Lower lobe of right lung (tissue), 2 donors: ENCODE results near the gene ABCC4. TPM values are rescaled to one million over a fixed set of nuclear protein-coding genes. Genes with fewer than 3 reads are reported as not detected.

Source experiments
- ATAC-seq, 2 donors: fragments of 200-7000 bp; cut with Tn5 transposase; one replicate each; pipeline ENCODE4 v1.9.1; 2020 to 2022; ENCODE audit warnings: mild to moderate bottlenecking in 2 of 2, moderate library complexity in 2 of 2
- DNase-seq: peaks from one replicate; pipeline ENCODE4 v3.0.0-alpha.2; 2020
- H3K27ac ChIP-seq: fragments of 200-600 bp; one replicate; pipeline ENCODE4 v1.8.0; 2022
- H3K27me3 ChIP-seq: fragments of 200-600 bp; one replicate; pipeline ENCODE4 v1.8.0; 2022; ENCODE audit warnings: low read depth
- H3K36me3 ChIP-seq: fragments of 200-600 bp; one replicate; pipeline ENCODE4 v1.8.0; 2022; ENCODE audit warnings: mild to moderate bottlenecking
- H3K4me1 ChIP-seq: fragments of 200-600 bp; one replicate; pipeline ENCODE4 v1.8.0; 2022
- H3K4me3 ChIP-seq: fragments of 200-600 bp; one replicate; pipeline ENCODE4 v1.8.0; 2022; ENCODE audit warnings: mild to moderate bottlenecking
- H3K9me3 ChIP-seq: fragments of 200-600 bp; one replicate; pipeline ENCODE4 v1.8.0; 2022
- intact Hi-C: fragments of 100-400 bp; cut with DNase I; formaldehyde crosslinking; loops from one replicate; pipeline ENCODE4 v1.11.0; 2022
- total RNA-seq: library from RNA; stranded (reverse); fragmentation: NEBNext Ultra II Directional; extraction: Animal tissue kit (Norgen Biotek cat#: 25700); gene quantifications from one replicate; pipeline ENCODE4 v1.2.1, GENCODE V29; 2021
- TF ChIP-seq, protein P1 (sequence below): fragments of 200-600 bp; IDR thresholded peaks from one replicate; pipeline ENCODE4 v1.8.0; 2022; ENCODE audit warnings: antibody characterized with exemption, mild to moderate bottlenecking
- donor health status: DM: no; HTN: yes; CAD: no; lungs with severe emphysema.

ABCC4 gene
- total RNA-seq, 1 donor from 2014 or later: 32.2 TPM

- intact Hi-C loops: no loop called here
- TF ChIP-seq, protein P1, sequence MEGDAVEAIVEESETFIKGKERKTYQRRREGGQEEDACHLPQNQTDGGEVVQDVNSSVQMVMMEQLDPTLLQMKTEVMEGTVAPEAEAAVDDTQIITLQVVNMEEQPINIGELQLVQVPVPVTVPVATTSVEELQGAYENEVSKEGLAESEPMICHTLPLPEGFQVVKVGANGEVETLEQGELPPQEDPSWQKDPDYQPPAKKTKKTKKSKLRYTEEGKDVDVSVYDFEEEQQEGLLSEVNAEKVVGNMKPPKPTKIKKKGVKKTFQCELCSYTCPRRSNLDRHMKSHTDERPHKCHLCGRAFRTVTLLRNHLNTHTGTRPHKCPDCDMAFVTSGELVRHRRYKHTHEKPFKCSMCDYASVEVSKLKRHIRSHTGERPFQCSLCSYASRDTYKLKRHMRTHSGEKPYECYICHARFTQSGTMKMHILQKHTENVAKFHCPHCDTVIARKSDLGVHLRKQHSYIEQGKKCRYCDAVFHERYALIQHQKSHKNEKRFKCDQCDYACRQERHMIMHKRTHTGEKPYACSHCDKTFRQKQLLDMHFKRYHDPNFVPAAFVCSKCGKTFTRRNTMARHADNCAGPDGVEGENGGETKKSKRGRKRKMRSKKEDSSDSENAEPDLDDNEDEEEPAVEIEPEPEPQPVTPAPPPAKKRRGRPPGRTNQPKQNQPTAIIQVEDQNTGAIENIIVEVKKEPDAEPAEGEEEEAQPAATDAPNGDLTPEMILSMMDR: no peak
- ATAC-seq: no peak
- H3K27me3 ChIP-seq: no peaks in the 10 kb centered on the region
- DNase-seq: no peak
- H3K27ac ChIP-seq: no peak overlapping the region
- no peaks in the 10 kb centered on the region for H3K4me1 ChIP-seq
- H3K9me3 ChIP-seq: no peaks in the 10 kb centered on the region
- no peak overlapping the region for H3K4me3 ChIP-seq
- no peaks in the 10 kb centered on the region for H3K36me3 ChIP-seq
These were observed 309.0 kb downstream of the ABCC4 start for GRCh38 chr13:94992036-94992960.

GRCh38 chr13:94988654-94989053 is 312.6 kb downstream of the ABCC4 start:
- Histone ChIP-seq H3K27me3 (no peaks in the 10 kb centered on the region), H3K9me3 (no peaks in the 10 kb centered on the region), H3K27ac (no peak overlapping the region), H3K36me3 (no peaks in the 10 kb centered on the region), H3K4me3 (no peak overlapping the region), H3K4me1 (no peaks in the 10 kb centered on the region)
- ATAC-seq (peak in 1 of 2 donors; percentile 19), DNase-seq (no peak)
- TF ChIP-seq, protein P1: no peak
- intact Hi-C loops: no loop called here

DNA sequence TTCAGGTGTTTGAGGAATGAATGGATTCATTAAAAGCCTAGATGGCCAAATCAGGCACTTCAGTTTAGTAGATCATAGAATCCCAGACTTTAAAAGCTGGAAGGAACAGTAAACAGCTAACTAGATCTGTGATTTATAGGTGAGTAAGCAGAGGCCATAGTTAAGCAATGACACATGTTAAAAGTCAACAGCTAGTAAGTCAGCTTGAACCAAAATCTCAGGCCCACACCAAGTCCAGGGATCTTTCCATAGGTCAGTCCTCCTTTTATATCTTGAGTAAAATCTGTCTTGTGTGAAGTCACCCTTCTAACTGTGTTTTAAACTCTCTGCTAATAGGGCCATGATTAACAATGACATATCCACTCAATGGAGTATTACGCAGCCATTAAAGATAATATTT is 313.4 kb downstream of the ABCC4 start:
- H3K9me3 ChIP-seq: no peaks in the 10 kb centered on the region
- H3K4me3 ChIP-seq: no peak overlapping the region
- no peaks in the 10 kb centered on the region for H3K36me3 ChIP-seq
- TF ChIP-seq, protein P1: no peak
- no peak for DNase-seq
- ATAC-seq: no peak
- H3K27me3 ChIP-seq: no peaks in the 10 kb centered on the region
- no peak overlapping the region for H3K27ac ChIP-seq
- intact Hi-C loops: no loop called here
- no peaks in the 10 kb centered on the region for H3K4me1 ChIP-seq

GRCh38 chr13:94987081-94987480 is 314.2 kb downstream of the ABCC4 start:
- TF ChIP-seq, protein P1: no peak
- Histone ChIP-seq H3K36me3 (no peaks in the 10 kb centered on the region), H3K27ac (no peak overlapping the region), H3K4me3 (no peak overlapping the region), H3K4me1 (no peaks in the 10 kb centered on the region), H3K9me3 (no peaks in the 10 kb centered on the region), H3K27me3 (no peaks in the 10 kb centered on the region)
- DNase-seq (no peak), ATAC-seq (no peak)
- intact Hi-C loops: no loop called here

- ATAC-seq: no peak
- intact Hi-C loops: no loop called here
- TF ChIP-seq, protein P1: no peak
These were observed 316.3 kb downstream of the ABCC4 start for GRCh38 chr13:94984958-94985357.

More at GRCh38 chr13:94984958-94985357, 316.3 kb downstream of the ABCC4 start:
- Histone ChIP-seq H3K9me3 (no peaks in the 10 kb centered on the region), H3K27me3 (no peaks in the 10 kb centered on the region), H3K36me3 (no peaks in the 10 kb centered on the region), H3K4me1 (no peaks in the 10 kb centered on the region), H3K4me3 (no peak overlapping the region), H3K27ac (no peak overlapping the region)
- DNase-seq: no peak
